ENCODE measurements around the gene LZTR1. TPM values are rescaled to one million over a fixed set of nuclear protein-coding genes. Genes with fewer than 3 reads are reported as not detected.
"Not testable (repeated sequence)": the region's sequence is repeated elsewhere in the genome, so short reads cannot be mapped to it uniquely, and the experiment has no call there.

Gene LZTR1
- total and polyA plus RNA-seq, 8 donors = 43.0 to 71.9 (median 58.3) TPM

- Histone ChIP-seq H3K4me3 (no peak overlapping the region), H3K36me3 (no peaks in the 10 kb centered on the region), H3K27ac (no peak overlapping the region), H3K9me3 (no peaks in the 10 kb centered on the region), H3K27me3 (peaks cover 5 to 26% of the 10 kb centered on the region in 2 donors), H3K4me1 (peaks cover 0 to 43% of the 10 kb centered on the region in 2 donors)
- ATAC-seq = peak; percentile 25
- no peak for TF ChIP-seq CTCF (IDR thresholded peaks at IDR 0.05)
- DNase-seq = peak in 1 of 4 donors; percentile 37
- intact Hi-C loops (cut with DNase I) = no loop called here
Measured at GRCh38 chr22:20968281-20968977, 13.7 kb upstream of the LZTR1 start.

GRCh38 chr22:20970939-20971657 is 11.0 kb upstream of the LZTR1 start:
- Histone ChIP-seq H3K27me3 (peaks cover 0 to 10% of the 10 kb centered on the region in 2 donors), H3K9me3 (no peaks in the 10 kb centered on the region), H3K4me3 (no peak overlapping the region), H3K4me1 (peaks cover 0 to 27% of the 10 kb centered on the region in 2 donors), H3K27ac (no peak overlapping the region), H3K36me3 (no peaks in the 10 kb centered on the region)
- ATAC-seq (no peak), DNase-seq (no peak)
- TF ChIP-seq CTCF (IDR thresholded peaks at IDR 0.05) = no peak
- intact Hi-C loops (cut with DNase I) = no loop called here

GRCh38 chr22:20972014-20972694 is 9.9 kb upstream of the LZTR1 start:
- H3K4me3 ChIP-seq; H3K27me3 ChIP-seq; H3K36me3 ChIP-seq; H3K27ac ChIP-seq; H3K9me3 ChIP-seq; intact Hi-C loops (cut with DNase I): not testable (repeated sequence)
- DNase-seq (peak in 1 of 4 donors; percentile 15), ATAC-seq (peak; percentile 16)
- H3K4me1 ChIP-seq = peaks cover 0 to 26% of the 10 kb centered on the region in 2 donors

- intact Hi-C loops (cut with DNase I) = no loop called here
- H3K9me3 ChIP-seq = no peaks in the 10 kb centered on the region
- no peak overlapping the region for H3K4me3 ChIP-seq
- no peak for TF ChIP-seq CTCF (IDR thresholded peaks at IDR 0.05)
- H3K27ac ChIP-seq = no peak overlapping the region
- ATAC-seq = no peak
- DNase-seq = peak in 1 of 4 donors; percentile 55
- H3K4me1 ChIP-seq = peaks cover 0 to 18% of the 10 kb centered on the region in 2 donors
- peaks cover 0 to 10% of the 10 kb centered on the region in 2 donors for H3K27me3 ChIP-seq
- H3K36me3 ChIP-seq = no peaks in the 10 kb centered on the region
Measured at GRCh38 chr22:20972933-20973577, 9.0 kb upstream of the LZTR1 start.

GRCh38 chr22:20973634-20974286 is 8.3 kb upstream of the LZTR1 start:
- Histone ChIP-seq H3K36me3 (no peaks in the 10 kb centered on the region), H3K4me1 (peaks cover 0 to 11% of the 10 kb centered on the region in 2 donors), H3K4me3 (no peak overlapping the region), H3K27me3 (peaks cover 0 to 10% of the 10 kb centered on the region in 2 donors), H3K27ac (no peak overlapping the region), H3K9me3 (peaks cover 0 to 6% of the 10 kb centered on the region in 2 donors)
- DNase-seq = peak in 1 of 4 donors; percentile 72
- no peak for ATAC-seq
- no peak for TF ChIP-seq CTCF (IDR thresholded peaks at IDR 0.05)
- intact Hi-C loops (cut with DNase I) = no loop called here

Data from left lung (tissue), 10 donors.